OCI-LY7 (cell line): Measurements from ENCODE around the gene ANKRD52. TPM values are rescaled to one million over a fixed set of nuclear protein-coding genes. Genes with fewer than 3 reads are reported as not detected.

Source experiments
- BruUV-seq: library from RNA; stranded (reverse); fragments of 400-500 nt; replicated peaks from 2 replicates; lab custom pipeline; 2021; lab: Mats Ljungman, UMichigan
- CTCF ChIA-PET: fragments of 300-600 bp; sonication (Branson Sonifier 250); formaldehyde crosslinking; loops from one replicate; lab custom pipeline; 2022; ENCODE audit warnings: antibody characterized with exemption; ENCODE audit not compliant: unreplicated experiment; lab: Charles Lee
- POLR2A ChIA-PET: fragments of 300-600 bp; sonication (Branson Sonifier 250); formaldehyde crosslinking; loops from one replicate; lab custom pipeline; 2022; ENCODE audit warnings: antibody characterized with exemption; lab: Charles Lee
- DNase-seq: peaks from one replicate; pipeline ENCODE4 v3.0.0-alpha.2; 2015; ENCODE audit warnings: low spot score
- H2AFZ ChIP-seq: fragments of 200-600 bp; sonication (generic), shearing (Covaris generic); 2 replicates; pipeline ENCODE4 v1.6.1; 2014; ENCODE audit warnings: mild to moderate bottlenecking, antibody characterized with exemption, low read length, moderate library complexity
- H3K27ac ChIP-seq: fragments of 200-600 bp; sonication (generic); 2 replicates; pipeline ENCODE4 v1.5.1; 2014; ENCODE audit warnings: mixed run types, low read depth, mild to moderate bottlenecking, moderate library complexity, low read length, inconsistent platforms; ENCODE audit not compliant: poor library complexity, severe bottlenecking
- H3K36me3 ChIP-seq: fragments of 200-600 bp; sonication (generic); 2 replicates; pipeline ENCODE4 v1.6.1; 2014; ENCODE audit warnings: mild to moderate bottlenecking, antibody characterized with exemption, low read length, moderate library complexity, mixed read lengths; ENCODE audit not compliant: insufficient read depth
- H3K4me1 ChIP-seq: fragments of 200-600 bp; sonication (generic); 2 replicates; pipeline ENCODE4 v1.5.1; 2014; ENCODE audit warnings: mild to moderate bottlenecking, low read length; ENCODE audit not compliant: insufficient read depth, poor library complexity, severe bottlenecking
- H3K4me2 ChIP-seq: fragments of 200-600 bp; sonication (generic); 2 replicates; pipeline ENCODE4 v1.6.1; 2014; ENCODE audit warnings: mild to moderate bottlenecking, low read length
- H3K4me3 ChIP-seq: fragments of 200-600 bp; sonication (generic); 2 replicates; pipeline ENCODE4 v1.5.1; 2014; ENCODE audit warnings: mild to moderate bottlenecking, low read depth, low read length; ENCODE audit not compliant: poor library complexity, severe bottlenecking
- H3K79me2 ChIP-seq: fragments of 200-600 bp; sonication (generic); 2 replicates; pipeline ENCODE4 v1.6.1; 2016; ENCODE audit warnings: low read depth, mild to moderate bottlenecking, low read length, moderate library complexity, mixed read lengths; ENCODE audit not compliant: insufficient read depth
- H3K9me2 ChIP-seq: fragments of 200-600 bp; sonication (generic); 2 replicates; pipeline ENCODE4 v1.6.1; 2016; ENCODE audit warnings: mild to moderate bottlenecking, low read length, mixed read lengths; ENCODE audit not compliant: insufficient read depth
- H3K9me3 ChIP-seq: fragments of 200-600 bp; sonication (generic); 2 replicates; pipeline ENCODE4 v1.6.1; 2014; ENCODE audit warnings: mild to moderate bottlenecking, mixed run types, low read length, mixed read lengths
- H4K20me1 ChIP-seq: fragments of 200-600 bp; sonication (generic); 2 replicates; pipeline ENCODE4 v1.6.1; 2014; ENCODE audit warnings: mild to moderate bottlenecking, antibody characterized with exemption, low read length, moderate library complexity, mixed read lengths; ENCODE audit not compliant: insufficient read depth
- EZH2phosphoT487 ChIP-seq: fragments of 200-600 bp; sonication (generic); IDR thresholded peaks from 2 replicates; pipeline ENCODE4 v1.6.1; 2018; ENCODE audit warnings: low read depth, borderline replicate concordance, mild to moderate bottlenecking, mixed run types, antibody characterized with exemption, low read length, moderate library complexity, mixed read lengths
- intact Hi-C: fragments of 100-400 bp; cut with micrococcal nuclease; formaldehyde crosslinking; loops from one replicate; pipeline ENCODE4 v1.10.0; 2022; ENCODE audit not compliant: unreplicated experiment
- total RNA-seq, 2 experiments: library from RNA; depleted of rRNA in 1 of 2; stranded (reverse); fragments of >200 nt in 1 of 2; shearing (Covaris generic) in 1 of 2; gene quantifications; 2 replicates each; pipeline ENCODE4 v1.2.3, GENCODE V29; 2014 to 2022
- TF ChIP-seq, protein P1 (sequence below): fragments of 200-600 bp; sonication (generic); conservative IDR thresholded peaks from 2 replicates; pipeline ENCODE4 v1.5.1; 2014; ENCODE audit warnings: mild to moderate bottlenecking, antibody characterized with exemption, low read length, moderate library complexity, mixed read lengths

Gene ANKRD52
- total RNA-seq, 2 experiments from 2014 or later, result 11.7 to 35.0 TPM

GRCh38 chr12:56189099-56189917 lies 68.9 kb downstream of the ANKRD52 start, which contains the start of gene SMARCC2:
SMARCC2 (minus strand) TSS chr12:56189483; CDS start chr12:56189461, 22 bp downstream.
- H3K4me2 ChIP-seq, result peak within 1 kb of the TSS; percentile 96
- TF ChIP-seq, protein P1, sequence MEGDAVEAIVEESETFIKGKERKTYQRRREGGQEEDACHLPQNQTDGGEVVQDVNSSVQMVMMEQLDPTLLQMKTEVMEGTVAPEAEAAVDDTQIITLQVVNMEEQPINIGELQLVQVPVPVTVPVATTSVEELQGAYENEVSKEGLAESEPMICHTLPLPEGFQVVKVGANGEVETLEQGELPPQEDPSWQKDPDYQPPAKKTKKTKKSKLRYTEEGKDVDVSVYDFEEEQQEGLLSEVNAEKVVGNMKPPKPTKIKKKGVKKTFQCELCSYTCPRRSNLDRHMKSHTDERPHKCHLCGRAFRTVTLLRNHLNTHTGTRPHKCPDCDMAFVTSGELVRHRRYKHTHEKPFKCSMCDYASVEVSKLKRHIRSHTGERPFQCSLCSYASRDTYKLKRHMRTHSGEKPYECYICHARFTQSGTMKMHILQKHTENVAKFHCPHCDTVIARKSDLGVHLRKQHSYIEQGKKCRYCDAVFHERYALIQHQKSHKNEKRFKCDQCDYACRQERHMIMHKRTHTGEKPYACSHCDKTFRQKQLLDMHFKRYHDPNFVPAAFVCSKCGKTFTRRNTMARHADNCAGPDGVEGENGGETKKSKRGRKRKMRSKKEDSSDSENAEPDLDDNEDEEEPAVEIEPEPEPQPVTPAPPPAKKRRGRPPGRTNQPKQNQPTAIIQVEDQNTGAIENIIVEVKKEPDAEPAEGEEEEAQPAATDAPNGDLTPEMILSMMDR, result peak; percentile 77
- no peak for TF ChIP-seq EZH2phosphoT487
- peaks cover 31% of the 10 kb centered on the region for H3K79me2 ChIP-seq
- BruUV-seq, result no TSS peak
- intact Hi-C loops, result loop anchor here (1.0 to 5.0 kb wide), 5 partner anchors 31 to 451 kb away; partner anchors contain the start of gene MYL6
- peaks cover 31% of the 10 kb centered on the region for H3K36me3 ChIP-seq
- no peaks in the 10 kb centered on the region for H3K9me3 ChIP-seq
- ChIA-PET CTCF (interaction anchor here (0.5 to 2.5 kb wide), 15 partner anchors 19 to 1708 kb away, joined by 3 to 23 read pairs (median 5); partner anchors contain the start of genes RNF41, RPL41 and ZC3H10), POLR2A (interaction anchor here (0.5 to 3.4 kb wide), 16 partner anchors 8 to 1693 kb away, joined by 3 to 22 read pairs (median 4); partner anchors contain the start of genes ESYT1, MYL6B, RNF41 and RPL41)
- peaks cover 40% of the 10 kb centered on the region for H3K4me1 ChIP-seq
- peak within 1 kb of the TSS; percentile 91 for H2AFZ ChIP-seq
- no peaks in the 10 kb centered on the region for H3K9me2 ChIP-seq
- H4K20me1 ChIP-seq, result 0 out of 2 replicates have a peak, but pooled peaks cover 4% of the 10 kb centered on the region
- peak; percentile 90 for DNase-seq
- H3K27ac ChIP-seq, result peak within 1 kb of the TSS; percentile 72
- H3K4me3 ChIP-seq, result peak within 1 kb of the TSS; percentile 79

DNA sequence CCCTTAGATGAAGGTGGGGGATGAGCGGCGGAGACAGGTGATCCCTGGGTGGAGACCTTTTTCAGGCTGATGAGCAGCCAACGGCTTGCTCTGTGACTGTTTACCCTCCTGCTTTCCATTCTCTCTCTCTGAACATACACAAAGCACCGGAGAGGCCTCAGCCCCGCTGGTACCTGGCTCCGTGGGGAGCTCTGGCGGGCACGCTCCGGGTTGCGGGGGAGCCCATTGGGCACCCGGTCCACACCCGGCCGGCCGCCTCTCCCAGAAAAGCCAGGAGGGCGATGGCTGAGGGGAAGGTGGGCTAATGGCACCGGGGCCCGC lies 69.4 kb downstream of the ANKRD52 start:
- peak; percentile 37 for DNase-seq
- BruUV-seq, result no TSS peak
- POLR2A ChIA-PET, result interaction anchor here (0.5 to 3.4 kb wide), 12 partner anchors 12 to 502 kb away, joined by 3 to 22 read pairs (median 5); partner anchors contain the start of genes ESYT1, MYL6B, RNF41 and RPL41

More for the DNA sequence above, 69.4 kb downstream of the ANKRD52 start:
- CTCF ChIA-PET, result interaction anchor here (0.6 to 2.5 kb wide), 9 partner anchors 19 to 1708 kb away, joined by 3 to 23 read pairs (median 5); partner anchors contain the start of genes RNF41, RPL41 and ZC3H10
- intact Hi-C loops, result loop anchor here (1.0 to 5.0 kb wide), 5 partner anchors 30 to 450 kb away; partner anchors contain the start of gene MYL6
- Histone ChIP-seq H3K4me2 (peak overlapping the region; percentile 93), H3K27ac (peak overlapping the region; percentile 46), H3K4me3 (peak overlapping the region; percentile 79), H3K9me2 (no peaks in the 10 kb centered on the region), H4K20me1 (0 out of 2 replicates have a peak, but pooled peaks cover 4% of the 10 kb centered on the region), H2AFZ (no peak overlapping the region), H3K36me3 (peaks cover 37% of the 10 kb centered on the region), H3K79me2 (peaks cover 31% of the 10 kb centered on the region), H3K4me1 (peaks cover 40% of the 10 kb centered on the region), H3K9me3 (no peaks in the 10 kb centered on the region)
- no peak for TF ChIP-seq EZH2phosphoT487
- TF ChIP-seq, protein P1, result no peak
